ENCODE results near the gene PIWIL4.

GRCh38 chr11:94658888-94659287 lies 91.7 kb downstream of the PIWIL4 start:
- no peak for TF ChIP-seq CTCF (IDR thresholded peaks at IDR 0.05; ENCODE audit: poor library complexity, severe bottlenecking)
- no peak for TF ChIP-seq REST (IDR thresholded peaks at IDR 0.05; ENCODE audit: borderline replicate concordance)
- TF ChIP-seq TAF1 (IDR thresholded peaks at IDR 0.05; ENCODE audit: low read depth) = no peak
- TF ChIP-seq RAD21 (conservative IDR thresholded peaks at IDR 0.05) = no peak
- TF ChIP-seq POLR2AphosphoS5 (IDR thresholded peaks at IDR 0.05) = no peak
- TF ChIP-seq EP300 (conservative IDR thresholded peaks at IDR 0.05; ENCODE audit: poor library complexity, severe bottlenecking) = no peak
